Measurements from ENCODE around the gene ADORA3.

ADORA3 gene

GRCh38 chr1:111499026-111499785 is 4.2 kb downstream of the ADORA3 start:
- H3K27ac ChIP-seq (replicated peaks) = no peak overlapping the region
- DNase-seq (ENCODE audit: low read depth in 1 of 2, low spot score in 1 of 2) = no peak
- TF ChIP-seq SPI1 (IDR thresholded peaks at IDR 0.05; ENCODE audit: borderline replicate concordance, low read depth) (no peak), GABPA (IDR thresholded peaks at IDR 0.05; ENCODE audit: low read depth) (no peak), POLR2AphosphoS5 (IDR thresholded peaks at IDR 0.05; ENCODE audit: low read depth) (no peak)
- TF ChIP-seq, protein P1, sequence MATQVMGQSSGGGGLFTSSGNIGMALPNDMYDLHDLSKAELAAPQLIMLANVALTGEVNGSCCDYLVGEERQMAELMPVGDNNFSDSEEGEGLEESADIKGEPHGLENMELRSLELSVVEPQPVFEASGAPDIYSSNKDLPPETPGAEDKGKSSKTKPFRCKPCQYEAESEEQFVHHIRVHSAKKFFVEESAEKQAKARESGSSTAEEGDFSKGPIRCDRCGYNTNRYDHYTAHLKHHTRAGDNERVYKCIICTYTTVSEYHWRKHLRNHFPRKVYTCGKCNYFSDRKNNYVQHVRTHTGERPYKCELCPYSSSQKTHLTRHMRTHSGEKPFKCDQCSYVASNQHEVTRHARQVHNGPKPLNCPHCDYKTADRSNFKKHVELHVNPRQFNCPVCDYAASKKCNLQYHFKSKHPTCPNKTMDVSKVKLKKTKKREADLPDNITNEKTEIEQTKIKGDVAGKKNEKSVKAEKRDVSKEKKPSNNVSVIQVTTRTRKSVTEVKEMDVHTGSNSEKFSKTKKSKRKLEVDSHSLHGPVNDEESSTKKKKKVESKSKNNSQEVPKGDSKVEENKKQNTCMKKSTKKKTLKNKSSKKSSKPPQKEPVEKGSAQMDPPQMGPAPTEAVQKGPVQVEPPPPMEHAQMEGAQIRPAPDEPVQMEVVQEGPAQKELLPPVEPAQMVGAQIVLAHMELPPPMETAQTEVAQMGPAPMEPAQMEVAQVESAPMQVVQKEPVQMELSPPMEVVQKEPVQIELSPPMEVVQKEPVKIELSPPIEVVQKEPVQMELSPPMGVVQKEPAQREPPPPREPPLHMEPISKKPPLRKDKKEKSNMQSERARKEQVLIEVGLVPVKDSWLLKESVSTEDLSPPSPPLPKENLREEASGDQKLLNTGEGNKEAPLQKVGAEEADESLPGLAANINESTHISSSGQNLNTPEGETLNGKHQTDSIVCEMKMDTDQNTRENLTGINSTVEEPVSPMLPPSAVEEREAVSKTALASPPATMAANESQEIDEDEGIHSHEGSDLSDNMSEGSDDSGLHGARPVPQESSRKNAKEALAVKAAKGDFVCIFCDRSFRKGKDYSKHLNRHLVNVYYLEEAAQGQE (IDR thresholded peaks at IDR 0.05; ENCODE audit: insufficient replicate concordance, low read depth) = no peak
- TF ChIP-seq, protein P2, sequence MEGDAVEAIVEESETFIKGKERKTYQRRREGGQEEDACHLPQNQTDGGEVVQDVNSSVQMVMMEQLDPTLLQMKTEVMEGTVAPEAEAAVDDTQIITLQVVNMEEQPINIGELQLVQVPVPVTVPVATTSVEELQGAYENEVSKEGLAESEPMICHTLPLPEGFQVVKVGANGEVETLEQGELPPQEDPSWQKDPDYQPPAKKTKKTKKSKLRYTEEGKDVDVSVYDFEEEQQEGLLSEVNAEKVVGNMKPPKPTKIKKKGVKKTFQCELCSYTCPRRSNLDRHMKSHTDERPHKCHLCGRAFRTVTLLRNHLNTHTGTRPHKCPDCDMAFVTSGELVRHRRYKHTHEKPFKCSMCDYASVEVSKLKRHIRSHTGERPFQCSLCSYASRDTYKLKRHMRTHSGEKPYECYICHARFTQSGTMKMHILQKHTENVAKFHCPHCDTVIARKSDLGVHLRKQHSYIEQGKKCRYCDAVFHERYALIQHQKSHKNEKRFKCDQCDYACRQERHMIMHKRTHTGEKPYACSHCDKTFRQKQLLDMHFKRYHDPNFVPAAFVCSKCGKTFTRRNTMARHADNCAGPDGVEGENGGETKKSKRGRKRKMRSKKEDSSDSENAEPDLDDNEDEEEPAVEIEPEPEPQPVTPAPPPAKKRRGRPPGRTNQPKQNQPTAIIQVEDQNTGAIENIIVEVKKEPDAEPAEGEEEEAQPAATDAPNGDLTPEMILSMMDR (IDR thresholded peaks at IDR 0.05; ENCODE audit: insufficient read depth, low read length) = no peak
- H3K4me3 ChIP-seq (replicated peaks; ENCODE audit: insufficient read depth, low read length) = no peak overlapping the region
- H3K27me3 ChIP-seq (ENCODE audit: insufficient read depth, poor library complexity, severe bottlenecking) = no peaks in the 10 kb centered on the region

GRCh38 chr1:111497592-111497991 is 5.8 kb downstream of the ADORA3 start:
- no peak overlapping the region for H3K4me3 ChIP-seq (replicated peaks; ENCODE audit: insufficient read depth, low read length)
- H3K27ac ChIP-seq (replicated peaks) = no peak overlapping the region
- no peak for DNase-seq (ENCODE audit: low read depth in 1 of 2, low spot score in 1 of 2)
- TF ChIP-seq, protein P2 (IDR thresholded peaks at IDR 0.05; ENCODE audit: insufficient read depth, low read length) = no peak
- TF ChIP-seq GABPA (IDR thresholded peaks at IDR 0.05; ENCODE audit: low read depth) = no peak
- TF ChIP-seq SPI1 (IDR thresholded peaks at IDR 0.05; ENCODE audit: borderline replicate concordance, low read depth) = no peak
- TF ChIP-seq, protein P1 (IDR thresholded peaks at IDR 0.05; ENCODE audit: insufficient replicate concordance, low read depth) = no peak
- TF ChIP-seq POLR2AphosphoS5 (IDR thresholded peaks at IDR 0.05; ENCODE audit: low read depth) = no peak
- H3K27me3 ChIP-seq (ENCODE audit: insufficient read depth, poor library complexity, severe bottlenecking) = no peaks in the 10 kb centered on the region

DNA sequence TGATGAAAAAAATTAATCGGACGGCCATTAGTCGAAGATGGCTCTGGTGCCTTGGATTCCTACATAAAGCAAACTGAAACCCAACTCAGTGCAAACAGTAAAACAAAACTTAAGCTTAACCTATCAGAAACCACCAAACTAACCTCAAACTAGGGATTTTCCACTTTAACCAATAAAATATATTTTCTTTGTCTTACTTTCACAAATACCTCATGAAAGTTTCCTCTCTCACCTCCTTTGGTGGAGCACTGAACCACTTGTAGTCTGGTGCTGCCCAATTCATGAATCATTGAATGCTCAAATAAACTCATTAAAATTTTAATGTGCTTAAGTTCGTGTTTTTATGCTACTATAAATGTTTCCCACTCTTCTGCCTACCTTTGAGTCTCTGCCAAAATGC is 7.0 kb downstream of the ADORA3 start:
- no peak overlapping the region for H3K4me3 ChIP-seq (replicated peaks; ENCODE audit: insufficient read depth, low read length)
- H3K27me3 ChIP-seq (ENCODE audit: insufficient read depth, poor library complexity, severe bottlenecking) = no peaks in the 10 kb centered on the region
- no peak for DNase-seq (ENCODE audit: low read depth in 1 of 2, low spot score in 1 of 2)
- TF ChIP-seq, protein P2 (IDR thresholded peaks at IDR 0.05; ENCODE audit: insufficient read depth, low read length) = no peak
- no peak for TF ChIP-seq POLR2AphosphoS5 (IDR thresholded peaks at IDR 0.05; ENCODE audit: low read depth)
- TF ChIP-seq, protein P1 (IDR thresholded peaks at IDR 0.05; ENCODE audit: insufficient replicate concordance, low read depth) = no peak
- TF ChIP-seq SPI1 (IDR thresholded peaks at IDR 0.05; ENCODE audit: borderline replicate concordance, low read depth) = no peak
- no peak for TF ChIP-seq GABPA (IDR thresholded peaks at IDR 0.05; ENCODE audit: low read depth)
- no peak overlapping the region for H3K27ac ChIP-seq (replicated peaks)

Measured in HL-60 (cell line).